ENCODE results near the gene PLCE1. TPM values are rescaled to one million over a fixed set of nuclear protein-coding genes. Genes with fewer than 3 reads are reported as not detected.

The PLCE1 gene
- polyA plus RNA-seq, 1 donor (not counting 4 experiments of a cell fraction or from before 2014, with no cell fraction given) = 0.01 TPM

DNA sequence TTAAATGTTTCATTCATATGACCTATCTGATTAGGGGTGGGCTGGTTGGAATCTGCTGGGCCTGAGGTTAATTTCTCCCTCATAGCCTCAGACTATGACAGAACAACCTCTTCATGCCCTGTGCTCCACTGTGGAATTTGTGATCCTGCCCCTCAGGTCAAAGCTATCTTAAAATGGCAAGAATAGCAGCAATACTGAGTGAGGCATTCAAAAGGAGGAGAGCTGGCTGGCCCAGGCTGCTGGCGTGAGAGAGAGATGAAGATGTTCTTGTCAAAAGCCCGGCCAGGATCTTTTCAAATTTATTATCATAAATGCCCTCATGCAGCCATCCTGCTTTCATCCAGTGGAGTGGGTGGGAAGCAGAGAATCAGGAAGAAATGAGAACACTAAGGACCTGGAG is 41.8 kb upstream of the PLCE1 start:
- FAIRE-seq (no peak), DNase-seq (ENCODE audit: low read depth, low spot score) (no peak)
- Histone ChIP-seq H3K4me2 (ENCODE audit: control insufficient read depth, extremely low read depth, insufficient read depth, low read depth, low read length) (no peak overlapping the region), H3K4me1 (ENCODE audit: control insufficient read depth, extremely low read depth, insufficient read depth, low read length) (peaks cover 6% of the 10 kb centered on the region), H3K36me3 (ENCODE audit: control insufficient read depth in 2 of 2, extremely low read depth in 1 of 2, insufficient read depth in 2 of 2, low read length in 2 of 2) (no peaks in the 10 kb centered on the region), H3K9me3 (ENCODE audit: control insufficient read depth, low read depth, low read length) (no peaks in the 10 kb centered on the region), H3K27ac (ENCODE audit: control insufficient read depth, insufficient read depth, low read length) (no peak overlapping the region), H3K27me3 (ENCODE audit: control insufficient read depth, extremely low read depth, insufficient read depth, low read length) (no peaks in the 10 kb centered on the region), H4K20me1 (ENCODE audit: control insufficient read depth, extremely low read depth, insufficient read depth, low read length) (no peaks in the 10 kb centered on the region), H3K4me3 (ENCODE audit: control insufficient read depth in 2 of 3, extremely low read depth in 1 of 3, insufficient read depth in 2 of 3, low read depth in 1 of 3, low read length in 3 of 3) (no peak overlapping the region), H3K79me2 (ENCODE audit: control insufficient read depth, insufficient read depth, low read length) (no peaks in the 10 kb centered on the region), H2AFZ (ENCODE audit: control insufficient read depth, low read length) (no peak overlapping the region), H3K9me1 (ENCODE audit: control insufficient read depth, extremely low read depth, insufficient read depth, low read length) (no peaks in the 10 kb centered on the region), H3K9ac (ENCODE audit: control insufficient read depth, extremely low read depth, insufficient read depth, low read length) (no peak overlapping the region)
- TF ChIP-seq, protein P1, sequence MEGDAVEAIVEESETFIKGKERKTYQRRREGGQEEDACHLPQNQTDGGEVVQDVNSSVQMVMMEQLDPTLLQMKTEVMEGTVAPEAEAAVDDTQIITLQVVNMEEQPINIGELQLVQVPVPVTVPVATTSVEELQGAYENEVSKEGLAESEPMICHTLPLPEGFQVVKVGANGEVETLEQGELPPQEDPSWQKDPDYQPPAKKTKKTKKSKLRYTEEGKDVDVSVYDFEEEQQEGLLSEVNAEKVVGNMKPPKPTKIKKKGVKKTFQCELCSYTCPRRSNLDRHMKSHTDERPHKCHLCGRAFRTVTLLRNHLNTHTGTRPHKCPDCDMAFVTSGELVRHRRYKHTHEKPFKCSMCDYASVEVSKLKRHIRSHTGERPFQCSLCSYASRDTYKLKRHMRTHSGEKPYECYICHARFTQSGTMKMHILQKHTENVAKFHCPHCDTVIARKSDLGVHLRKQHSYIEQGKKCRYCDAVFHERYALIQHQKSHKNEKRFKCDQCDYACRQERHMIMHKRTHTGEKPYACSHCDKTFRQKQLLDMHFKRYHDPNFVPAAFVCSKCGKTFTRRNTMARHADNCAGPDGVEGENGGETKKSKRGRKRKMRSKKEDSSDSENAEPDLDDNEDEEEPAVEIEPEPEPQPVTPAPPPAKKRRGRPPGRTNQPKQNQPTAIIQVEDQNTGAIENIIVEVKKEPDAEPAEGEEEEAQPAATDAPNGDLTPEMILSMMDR (optimal IDR thresholded peaks at IDR 0.05 in 1 of 3, IDR thresholded peaks at IDR 0.05 in 1 of 3, conservative IDR thresholded peaks at IDR 0.05 in 1 of 3; ENCODE audit: extremely low read depth in 1 of 3, insufficient read depth in 2 of 3, low read length in 3 of 3) = no peak
- TF ChIP-seq EZH2 (IDR thresholded peaks at IDR 0.05; ENCODE audit: low read length) = no peak
- dilution Hi-C loops (cut with MboI; ENCODE audit: extremely low pct_ligation_motif_present, low sequenced_read_pairs) = no loop called here

DNA sequence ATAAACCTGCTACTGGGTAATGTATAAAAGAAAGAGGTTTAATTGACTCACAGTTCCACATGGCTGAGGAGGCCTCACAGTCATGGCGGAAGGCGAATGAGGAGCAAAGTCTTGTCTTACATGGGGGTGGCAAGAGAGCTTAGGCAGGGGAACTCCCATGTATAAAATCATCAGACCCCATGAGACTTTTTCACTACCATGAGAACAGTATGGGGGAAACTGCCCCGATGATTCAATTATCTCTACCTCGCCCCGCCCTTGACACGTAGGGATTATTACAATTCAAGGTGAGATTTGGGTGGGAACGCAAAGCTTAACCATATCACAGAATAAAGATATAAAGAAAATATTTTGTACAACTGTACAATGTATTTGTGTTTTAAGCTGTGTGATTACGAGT is 39.4 kb upstream of the PLCE1 start:
- no peak overlapping the region for H3K9ac ChIP-seq (ENCODE audit: control insufficient read depth, extremely low read depth, insufficient read depth, low read length)
- H3K27me3 ChIP-seq (ENCODE audit: control insufficient read depth, extremely low read depth, insufficient read depth, low read length) = no peaks in the 10 kb centered on the region
- no peaks in the 10 kb centered on the region for H3K79me2 ChIP-seq (ENCODE audit: control insufficient read depth, insufficient read depth, low read length)
- no peaks in the 10 kb centered on the region for H3K9me1 ChIP-seq (ENCODE audit: control insufficient read depth, extremely low read depth, insufficient read depth, low read length)
- TF ChIP-seq, protein P1 (optimal IDR thresholded peaks at IDR 0.05 in 1 of 3, IDR thresholded peaks at IDR 0.05 in 1 of 3, conservative IDR thresholded peaks at IDR 0.05 in 1 of 3; ENCODE audit: extremely low read depth in 1 of 3, insufficient read depth in 2 of 3, low read length in 3 of 3) = no peak
- TF ChIP-seq EZH2 (IDR thresholded peaks at IDR 0.05; ENCODE audit: low read length) = no peak
- dilution Hi-C loops (cut with MboI; ENCODE audit: extremely low pct_ligation_motif_present, low sequenced_read_pairs) = no loop called here
- H3K4me3 ChIP-seq (ENCODE audit: control insufficient read depth in 2 of 3, extremely low read depth in 1 of 3, insufficient read depth in 2 of 3, low read depth in 1 of 3, low read length in 3 of 3) = no peak overlapping the region
- H3K36me3 ChIP-seq (ENCODE audit: control insufficient read depth in 2 of 2, extremely low read depth in 1 of 2, insufficient read depth in 2 of 2, low read length in 2 of 2) = no peaks in the 10 kb centered on the region
- H2AFZ ChIP-seq (ENCODE audit: control insufficient read depth, low read length) = no peak overlapping the region
- no peak for FAIRE-seq
- peaks cover 6% of the 10 kb centered on the region for H3K4me1 ChIP-seq (ENCODE audit: control insufficient read depth, extremely low read depth, insufficient read depth, low read length)
- no peaks in the 10 kb centered on the region for H4K20me1 ChIP-seq (ENCODE audit: control insufficient read depth, extremely low read depth, insufficient read depth, low read length)
- no peak for DNase-seq (ENCODE audit: low read depth, low spot score)
- H3K4me2 ChIP-seq (ENCODE audit: control insufficient read depth, extremely low read depth, insufficient read depth, low read depth, low read length) = no peak overlapping the region
- peak overlapping the region; percentile 67 for H3K27ac ChIP-seq (ENCODE audit: control insufficient read depth, insufficient read depth, low read length)
- H3K9me3 ChIP-seq (ENCODE audit: control insufficient read depth, low read depth, low read length) = no peaks in the 10 kb centered on the region
